HG02642 (cell line): ENCODE data around the gene GET4.
A peak's percentile ranks its signal among the peaks of the same experiment; 100 is the strongest.
"Not testable (repeated sequence)": the region's sequence is repeated elsewhere in the genome, so short reads cannot be mapped to it uniquely, and the experiment has no call there.

Experiments
- ATAC-seq: cut with Tn5 transposase; IDR thresholded peaks from one replicate; pipeline ENCODE4 v1.9.1; 2021; ENCODE audit warnings: mild to moderate bottlenecking; ENCODE audit not compliant: unreplicated experiment, poor library complexity

GET4 gene

GRCh38 chr7:923108-924041, 47.0 kb downstream of the GET4 start:
- ATAC-seq: peak; percentile 81

- ATAC-seq: not testable (repeated sequence)
Observed at GRCh38 chr7:924042-924441, 47.7 kb downstream of the GET4 start.

GRCh38 chr7:924541-925231, 48.3 kb downstream of the GET4 start:
- peak; percentile 42 for ATAC-seq

GRCh38 chr7:925601-926000, 49.2 kb downstream of the GET4 start:
- no peak for ATAC-seq

- ATAC-seq: no peak
Observed at GRCh38 chr7:926061-927030, 50.0 kb downstream of the GET4 start.

- ATAC-seq: no peak
Observed at GRCh38 chr7:927031-927671, 50.8 kb downstream of the GET4 start.

- ATAC-seq: no peak
Observed at GRCh38 chr7:929311-929711, 53.0 kb downstream of the GET4 start.

GRCh38 chr7:930975-931758, 54.8 kb downstream of the GET4 start:
- no peak for ATAC-seq

- ATAC-seq: no peak
Observed at GRCh38 chr7:931871-932650, 55.7 kb downstream of the GET4 start.

GRCh38 chr7:932651-932975, 56.3 kb downstream of the GET4 start:
- no peak for ATAC-seq

GRCh38 chr7:934469-935163, 58.3 kb downstream of the GET4 start:
- ATAC-seq: no peak

GRCh38 chr7:935164-935873, 59.0 kb downstream of the GET4 start:
- ATAC-seq: no peak

GRCh38 chr7:935874-936385, 59.6 kb downstream of the GET4 start:
- ATAC-seq: no peak

GRCh38 chr7:936386-937054, 60.2 kb downstream of the GET4 start:
- peak; percentile 81 for ATAC-seq

GRCh38 chr7:937856-938484, 61.6 kb downstream of the GET4 start:
- ATAC-seq: no peak

- no peak for ATAC-seq
Observed at GRCh38 chr7:938546-939185, 62.3 kb downstream of the GET4 start.
